IMR-90 (cell line): ENCODE results near the gene C11orf71. TPM values are rescaled to one million over a fixed set of nuclear protein-coding genes. Genes with fewer than 3 reads are reported as not detected.

Source experiments
- ATAC-seq: fragments of 200-7000 bp; cut with Tn5 transposase; 2 replicates; pipeline ENCODE4 v1.9.1; 2020; ENCODE audit warnings: low read depth, mild to moderate bottlenecking, moderate library complexity
- BruUV-seq: library from RNA; stranded (reverse); fragments of 400-500 nt; replicated peaks from 2 replicates; lab custom pipeline; 2021; lab: Mats Ljungman, UMichigan
- CTCF ChIA-PET: fragments of 300-600 bp; formaldehyde crosslinking; extraction: SDS; loops from one replicate; lab custom pipeline; 2021; ENCODE audit warnings: antibody characterized with exemption; lab: Yijun Ruan, JAX
- POLR2A ChIA-PET: fragments of 300-600 bp; sonication (Branson Sonifier 250); formaldehyde crosslinking; loops from one replicate; lab custom pipeline; 2022; ENCODE audit warnings: antibody characterized with exemption; ENCODE audit not compliant: unreplicated experiment; lab: Charles Lee
- DNase-seq: peaks from one replicate; pipeline ENCODE4 v3.0.0; 2013
- H2AFZ ChIP-seq: replicated peaks from 2 replicates; pipeline ENCODE3; 2013; ENCODE audit warnings: low read length, mild to moderate bottlenecking; ENCODE audit not compliant: poor library complexity
- H2AK5ac ChIP-seq: 2 replicates; pipeline ENCODE4 v1.6.1; 2013; ENCODE audit warnings: low read depth, low read length, inconsistent platforms
- H2AK9ac ChIP-seq: replicated peaks from 2 replicates; pipeline ENCODE3; 2013; ENCODE audit warnings: mild to moderate bottlenecking, low read depth, low read length, moderate library complexity; ENCODE audit not compliant: poor library complexity
- H2BK120ac ChIP-seq: 2 replicates; pipeline ENCODE4 v1.6.1; 2013; ENCODE audit warnings: low read depth, low read length, inconsistent platforms
- H2BK15ac ChIP-seq: 3 replicates; pipeline ENCODE4 v1.6.1; 2013; ENCODE audit warnings: low read depth, low read length, inconsistent platforms
- H2BK20ac ChIP-seq: 2 replicates; pipeline ENCODE4 v1.6.1; 2013; ENCODE audit warnings: low read depth, mild to moderate bottlenecking, inconsistent platforms, low read length, moderate library complexity
- H2BK5ac ChIP-seq: 2 replicates; pipeline ENCODE4 v1.6.1; 2013; ENCODE audit warnings: mild to moderate bottlenecking, low read depth, low read length, inconsistent platforms; ENCODE audit not compliant: poor library complexity, severe bottlenecking
- H3K14ac ChIP-seq: replicated peaks from 2 replicates; pipeline ENCODE4 v1.6.1; 2013; ENCODE audit warnings: low read depth, low read length, inconsistent platforms
- H3K18ac ChIP-seq: 2 replicates; pipeline ENCODE4 v1.6.1; 2013; ENCODE audit warnings: low read depth, low read length, control low read depth
- H3K23ac ChIP-seq: 2 replicates; pipeline ENCODE4 v1.6.1; 2013; ENCODE audit warnings: low read depth, low read length, inconsistent platforms
- H3K27ac ChIP-seq: 2 replicates; pipeline ENCODE4 v1.5.1; 2013; ENCODE audit warnings: mild to moderate bottlenecking, control low read depth, low read length; ENCODE audit not compliant: insufficient read depth
- H3K27me3 ChIP-seq: 2 replicates; pipeline ENCODE4 v1.6.1; 2013; ENCODE audit warnings: low read length; ENCODE audit not compliant: control insufficient read depth, insufficient read depth
- H3K36me3 ChIP-seq: 2 replicates; pipeline ENCODE4 v1.6.1; 2013; ENCODE audit warnings: low read length, mixed read lengths; ENCODE audit not compliant: control insufficient read depth, insufficient read depth
- H3K4ac ChIP-seq: 2 replicates; pipeline ENCODE4 v1.6.1; 2013; ENCODE audit warnings: low read depth, low read length, inconsistent platforms
- H3K4me1 ChIP-seq: 2 replicates; pipeline ENCODE4 v1.6.1; 2013; ENCODE audit warnings: low read length, mixed read lengths; ENCODE audit not compliant: control insufficient read depth, insufficient read depth
- H3K4me2 ChIP-seq: 2 replicates; pipeline ENCODE4 v1.6.1; 2013; ENCODE audit warnings: low read depth, mild to moderate bottlenecking, control low read depth, low read length, moderate library complexity
- H3K4me3 ChIP-seq: 2 replicates; pipeline ENCODE4 v1.5.1; 2013; ENCODE audit warnings: low read depth, mild to moderate bottlenecking, control low read depth, low read length, moderate library complexity; ENCODE audit not compliant: insufficient read depth
- H3K56ac ChIP-seq: 2 replicates; pipeline ENCODE4 v1.6.1; 2013; ENCODE audit warnings: low read length, inconsistent platforms; ENCODE audit not compliant: insufficient read depth; ENCODE audit errors: extremely low read depth
- H3K79me1 ChIP-seq, 2 experiments: 2 replicates each; pipeline ENCODE4 v1.6.1; 2013; ENCODE audit warnings: low read length in 2 of 2, inconsistent platforms in 1 of 2, low read depth in 1 of 2
- H3K9ac ChIP-seq: 2 replicates; pipeline ENCODE4 v1.6.1; 2013; ENCODE audit warnings: low read depth, low read length, control low read depth
- H3K9me1 ChIP-seq: 2 replicates; pipeline ENCODE4 v1.6.1; 2013; ENCODE audit warnings: low read length, inconsistent platforms; ENCODE audit not compliant: insufficient read depth
- H3K9me3 ChIP-seq: 2 replicates; pipeline ENCODE4 v1.6.1; 2013; ENCODE audit warnings: low read length; ENCODE audit not compliant: control insufficient read depth, insufficient read depth
- H4K20me1 ChIP-seq: 2 replicates; pipeline ENCODE4 v1.6.1; 2013; ENCODE audit warnings: low read length, inconsistent platforms; ENCODE audit not compliant: insufficient read depth
- H4K5ac ChIP-seq: 2 replicates; pipeline ENCODE4 v1.6.1; 2013; ENCODE audit warnings: mild to moderate bottlenecking, low read depth, low read length, control low read depth
- H4K8ac ChIP-seq, 2 experiments: 2 replicates each; pipeline ENCODE4 v1.6.1; 2013; ENCODE audit warnings: low read depth in 2 of 2, low read length in 2 of 2, control low read depth in 1 of 2, inconsistent platforms in 1 of 2
- H4K91ac ChIP-seq: 2 replicates; pipeline ENCODE4 v1.6.1; 2013; ENCODE audit warnings: low read depth, low read length, inconsistent platforms; ENCODE audit not compliant: insufficient read depth
- ELK1 ChIP-seq: fragments of 150-350 bp; IDR thresholded peaks from 2 replicates; pipeline ENCODE4 v1.6.1; 2016; ENCODE audit warnings: low read depth, mild to moderate bottlenecking, low read length, moderate library complexity, borderline replicate concordance
- MAZ ChIP-seq: IDR thresholded peaks from 2 replicates; pipeline ENCODE4 v1.6.1; 2012; ENCODE audit warnings: low read depth, mild to moderate bottlenecking, low read length, improper control_type of control experiment, moderate library complexity, borderline replicate concordance
- POLR2A ChIP-seq: IDR thresholded peaks from 2 replicates; pipeline ENCODE4 v1.6.1; 2012; ENCODE audit warnings: mild to moderate bottlenecking, low read depth, low read length
- RAD21 ChIP-seq: IDR thresholded peaks from 2 replicates; pipeline ENCODE4 v1.6.1; 2012; ENCODE audit warnings: low read length, improper control_type of control experiment
- RFX5 ChIP-seq: IDR thresholded peaks from 2 replicates; pipeline ENCODE4 v1.8.0; 2012; ENCODE audit warnings: low read depth, mild to moderate bottlenecking, low read length, moderate library complexity
- SMC3 ChIP-seq: fragments of 150-350 bp; IDR thresholded peaks from 2 replicates; pipeline ENCODE4 v1.6.1; 2016; ENCODE audit warnings: low read depth, mild to moderate bottlenecking, antibody characterized with exemption, low read length, moderate library complexity
- USF2 ChIP-seq: fragments of 150-350 bp; IDR thresholded peaks from 2 replicates; pipeline ENCODE4 v1.6.1; 2017; ENCODE audit warnings: mild to moderate bottlenecking, antibody characterized with exemption, low read length, low read depth
- WGBS, 2 experiments: methylation state at CpG; one replicate each; pipeline versions ENCODE4 v1.1.5 to v1.1.7; 2013; ENCODE audit warnings: missing lambda C conversion rate in 2 of 2; ENCODE audit not compliant: insufficient read length in 1 of 2; ENCODE audit errors: extremely low coverage in 2 of 2; 5-methylcytosine and 5-hydroxymethylcytosine counted together
- dilution Hi-C: fragments of 300-500 bp; cut with HindIII; formaldehyde crosslinking; loops from one replicate; pipeline ENCODE4 v1.14.3; 2018; ENCODE audit warnings: low sequenced_read_pairs; ENCODE audit not compliant: unreplicated experiment
- in situ Hi-C: fragments of 300-500 bp; cut with MboI; formaldehyde crosslinking; loops from 3 replicates; pipeline ENCODE4 v1.14.3; 2019; ENCODE audit warnings: low sequenced_read_pairs, inconsistent platforms, mixed read lengths
- intact Hi-C: fragments of 100-400 bp; cut with micrococcal nuclease; formaldehyde crosslinking; loops from 2 replicates; pipeline ENCODE4 v1.10.0; 2022
- polyA plus RNA-seq, 3 experiments: library from polyadenylated mRNA; depleted of rRNA; stranded (reverse); fragments of >200 nt; gene quantifications; 2 replicates each; pipeline ENCODE4 v1.2.3, GENCODE V29; 2012; ENCODE audit warnings: low replicate concordance in 1 of 3
- total RNA-seq: library from RNA; depleted of rRNA; stranded (reverse); fragments of >200 nt; gene quantifications from 2 replicates; pipeline ENCODE4 v1.2.3, GENCODE V29; 2012

The C11orf71 gene
- total and polyA plus RNA-seq, 2 of the 4 experiments (the other 2 are of a cell fraction) = 2.3 to 3.7 TPM

GRCh38 chr11:114426280-114426679, 26.0 kb upstream of the C11orf71 start:
- Histone ChIP-seq H3K27me3 (no peaks in the 10 kb centered on the region), H3K4ac (no peak overlapping the region), H3K36me3 (peaks cover 8% of the 10 kb centered on the region; the same call in 1 of the 2 replicates), H3K23ac (no peak overlapping the region), H2AK9ac (no peak overlapping the region), H3K9ac (no peak overlapping the region), H4K5ac (no peak overlapping the region), H3K18ac (no peak overlapping the region), H4K8ac (no peak overlapping the region), H2BK120ac (no peak overlapping the region), H2AFZ (no peak overlapping the region), H2BK5ac (no peak overlapping the region), H3K4me1 (no peaks in the 10 kb centered on the region), H3K14ac (no peak overlapping the region), H3K79me1 (no peaks in the 10 kb centered on the region), H2BK15ac (no peak overlapping the region), H4K20me1 (no peaks in the 10 kb centered on the region), H3K27ac (no peak overlapping the region), H2BK20ac (no peak overlapping the region), H3K9me1 (no peaks in the 10 kb centered on the region; the same call in 1 of the 2 replicates), H3K9me3 (no peaks in the 10 kb centered on the region), H3K4me2 (no peak overlapping the region), H2AK5ac (no peak overlapping the region), H4K91ac (no peak overlapping the region), H3K4me3 (no peak overlapping the region), H3K56ac (no peak overlapping the region)
- no TSS peak for BruUV-seq
- 90% methylated on average over 2 of the region's 4 CpGs; no CpG with 5 or more reads in 1 of the 2 experiments for WGBS, 2 experiments
- ChIA-PET CTCF (no interaction called here), POLR2A (no interaction called here)
- no peak for ATAC-seq
- no peak for DNase-seq
- in situ Hi-C loops (no loop called here), dilution Hi-C loops (no loop called here), intact Hi-C loops (no loop called here)
- TF ChIP-seq RFX5 (no peak), USF2 (no peak), RAD21 (no peak), POLR2A (no peak), ELK1 (no peak), MAZ (no peak), SMC3 (no peak)
